Uterus (tissue), 2 donors: Measurements from ENCODE around the gene TLCD3B.

ENCODE experiments used
- CTCF ChIP-seq, 4 experiments: fragments of 200-600 bp in 2 of 4; fragments of 450-650 bp in 2 of 4; sonication (generic) in 2 of 4; IDR thresholded peaks; one replicate each; pipeline ENCODE4 v1.5.1; 2016 to 2019; ENCODE audit warnings: antibody characterized with exemption in 4 of 4, mild to moderate bottlenecking in 2 of 4, moderate library complexity in 1 of 4
- POLR2A ChIP-seq, 2 donors: fragments of 450-650 bp; IDR thresholded peaks; one replicate each; pipeline ENCODE4 v1.6.1; 2016; ENCODE audit warnings: antibody characterized with exemption in 2 of 2, mild to moderate bottlenecking in 1 of 2, moderate library complexity in 1 of 2

- TF ChIP-seq POLR2A (IDR thresholded peaks at IDR 0.05) (no peak), CTCF (IDR thresholded peaks at IDR 0.05) (no peak)
These were observed 47.5 kb downstream of the TLCD3B start for GRCh38 chr16:29983420-29984136.
